HepG2 (cell line): ENCODE results near the gene PPCDC. TPM values are rescaled to one million over a fixed set of nuclear protein-coding genes. Genes with fewer than 3 reads are reported as not detected.

Experiments
- ATAC-seq: fragments of 200-7000 bp; cut with Tn5 transposase; 3 replicates; pipeline ENCODE4 v1.9.1; 2020; ENCODE audit warnings: mild to moderate bottlenecking, moderate library complexity
- BruUV-seq: library from RNA; stranded (reverse); fragments of 400-500 nt; replicated peaks from 2 replicates; lab custom pipeline; 2021; lab: Mats Ljungman, UMichigan
- CTCF ChIA-PET: fragments of 300-600 bp; formaldehyde crosslinking; extraction: SDS; loops from one replicate; lab custom pipeline; 2021; ENCODE audit warnings: low total read pairs, inconsistent platforms, low intra/inter-chr PET ratio; lab: Yijun Ruan, JAX
- POLR2A ChIA-PET: fragments of 350-600 bp; sonication (Branson Sonifier 250); formaldehyde crosslinking; loops from one replicate; lab custom pipeline; 2020; ENCODE audit warnings: antibody characterized with exemption, inconsistent platforms; lab: Yijun Ruan, JAX
- DNase-seq: peaks from one replicate; pipeline ENCODE4 v3.0.0-alpha.2; 2015; ENCODE audit warnings: low spot score
- FAIRE-seq: peaks from 3 replicates; lab custom pipeline; 2011; peaks lifted over from hg19 to GRCh38; lab: Jason Lieb, UNC
- H2AFZ ChIP-seq: one replicate; pipeline ENCODE4 v1.6.1; 2011; ENCODE audit warnings: low read length, inconsistent platforms
- H3K27ac ChIP-seq: fragments of 300-600 bp; 3 replicates; pipeline ENCODE4 v1.8.0; 2011; ENCODE audit warnings: mixed run types, mild to moderate bottlenecking, mixed read lengths, low read length, inconsistent platforms; ENCODE audit not compliant: insufficient read depth; ENCODE audit errors: extremely low read length
- H3K27me3 ChIP-seq, 2 experiments: fragments of 200-600 bp in 1 of 2; 2 replicates in 1 of 2; 3 replicates in 1 of 2; pipeline versions ENCODE4 v1.6.0 to v1.8.0; 2011; ENCODE audit warnings: low read length in 2 of 2, mild to moderate bottlenecking in 2 of 2, moderate library complexity in 2 of 2, inconsistent platforms in 1 of 2; ENCODE audit not compliant: insufficient read depth in 2 of 2, control insufficient read depth in 1 of 2
- H3K36me3 ChIP-seq, 2 experiments: fragments of 200-600 bp in 1 of 2; replicated peaks in 1 of 2; 2 replicates in 1 of 2; 3 replicates in 1 of 2; pipeline versions ENCODE4 v1.5.1 to v1.8.0; 2011; ENCODE audit warnings: low read length in 2 of 2, inconsistent platforms in 1 of 2; ENCODE audit not compliant: insufficient read depth in 2 of 2, control insufficient read depth in 1 of 2
- H3K4me1 ChIP-seq: 2 replicates; pipeline ENCODE4 v1.5.1; 2012; ENCODE audit warnings: low read length, inconsistent platforms; ENCODE audit not compliant: insufficient read depth
- H3K4me2 ChIP-seq: 2 replicates; pipeline ENCODE4 v1.6.0; 2011; ENCODE audit warnings: low read depth, low read length, inconsistent platforms
- H3K4me3 ChIP-seq, 3 experiments: fragments of 200-600 bp in 1 of 3; sonication (generic), shearing (Covaris generic) in 1 of 3; replicated peaks in 1 of 3; 2 replicates each; pipeline ENCODE4 v1.5.1; 2011 to 2016; ENCODE audit warnings: low read length in 3 of 3, inconsistent platforms in 2 of 3, low read depth in 2 of 3, mild to moderate bottlenecking in 2 of 3, control low read depth in 1 of 3, mixed read lengths in 1 of 3; ENCODE audit not compliant: insufficient read depth in 1 of 3
- H3K79me2 ChIP-seq: one replicate; pipeline ENCODE4 v1.6.1; 2011; ENCODE audit warnings: low read length, inconsistent platforms; ENCODE audit not compliant: insufficient read depth
- H3K9ac ChIP-seq: 2 replicates; pipeline ENCODE4 v1.6.0; 2011; ENCODE audit warnings: mild to moderate bottlenecking, low read depth, low read length, inconsistent platforms; ENCODE audit not compliant: insufficient read depth
- H3K9me3 ChIP-seq: 2 replicates; pipeline ENCODE4 v1.5.1; 2012; ENCODE audit warnings: mild to moderate bottlenecking, low read length
- H4K20me1 ChIP-seq: 2 replicates; pipeline ENCODE4 v1.6.0; 2011; ENCODE audit warnings: inconsistent platforms, mild to moderate bottlenecking, low read length, moderate library complexity; ENCODE audit not compliant: insufficient read depth
- AGO2 ChIP-seq: fragments of 200-400 bp; formaldehyde crosslinking; optimal IDR thresholded peaks from 2 replicates; pipeline ENCODE3; 2017; ENCODE audit warnings: mild to moderate bottlenecking, low read depth, low read length, moderate library complexity
- BRCA1 ChIP-seq: sonication (generic); formaldehyde crosslinking; IDR thresholded peaks from 2 replicates; pipeline ENCODE4 v1.4.0; 2020; ENCODE audit warnings: missing genetic modification reagents
- FOSL2 ChIP-seq: sonication (generic); formaldehyde crosslinking; IDR thresholded peaks from 2 replicates; pipeline ENCODE4 v1.4.0; 2020; ENCODE audit warnings: missing genetic modification reagents
- HMG20A ChIP-seq: IDR thresholded peaks from 2 replicates; pipeline ENCODE4 v1.6.1; 2016; ENCODE audit warnings: borderline replicate concordance
- KDM2A ChIP-seq: sonication (generic); formaldehyde crosslinking; IDR thresholded peaks from 2 replicates; pipeline ENCODE4 v1.4.0; 2020; ENCODE audit warnings: low read depth, missing genetic modification reagents, borderline replicate concordance
- KDM5B ChIP-seq: sonication (generic); formaldehyde crosslinking; IDR thresholded peaks from 2 replicates; pipeline ENCODE4 v1.4.0; 2020; ENCODE audit warnings: missing genetic modification reagents, mild to moderate bottlenecking, borderline replicate concordance
- RARG ChIP-seq: sonication (generic); formaldehyde crosslinking; IDR thresholded peaks from 2 replicates; pipeline ENCODE4 v1.4.0; 2020; ENCODE audit warnings: low read depth, mild to moderate bottlenecking, missing genetic modification reagents
- YEATS4 ChIP-seq: sonication (generic); formaldehyde crosslinking; IDR thresholded peaks from 2 replicates; pipeline ENCODE4 v1.4.0; 2020; ENCODE audit warnings: missing genetic modification reagents, borderline replicate concordance
- ZBTB7A ChIP-seq: sonication (generic); formaldehyde crosslinking; IDR thresholded peaks from 2 replicates; pipeline ENCODE4 v1.8.0; 2022; ENCODE audit warnings: mild to moderate bottlenecking, missing genetic modification reagents
- ZMAT3 ChIP-seq: sonication (generic); formaldehyde crosslinking; conservative IDR thresholded peaks from 2 replicates; pipeline ENCODE4 v1.7.0; 2021; ENCODE audit warnings: missing genetic modification reagents
- ZMYM2 ChIP-seq: sonication (generic); formaldehyde crosslinking; IDR thresholded peaks from 2 replicates; pipeline ENCODE4 v1.8.0; 2022; ENCODE audit warnings: mild to moderate bottlenecking, missing genetic modification reagents
- ZNF282 ChIP-seq: fragments of 450-650 bp; IDR thresholded peaks from 2 replicates; pipeline ENCODE4 v1.6.1; 2018; ENCODE audit not compliant: partially characterized antibody
- WGBS: methylation state at CpG from one replicate; pipeline ENCODE4 v1.1.6; 2017; ENCODE audit warnings: low lambda C conversion rate; 5-methylcytosine and 5-hydroxymethylcytosine counted together
- in situ Hi-C: cut with HindIII; loops from 2 replicates; pipeline ENCODE4 v1.10.0; 2017; ENCODE audit warnings: low pct_unique_long_range_greater_than_20kb; ENCODE audit not compliant: extremely low pct_ligation_motif_present
- intact Hi-C: fragments of 100-400 bp; cut with micrococcal nuclease; formaldehyde crosslinking; loops from one replicate; pipeline ENCODE4 v1.10.0; 2022; ENCODE audit not compliant: unreplicated experiment
- polyA plus RNA-seq, 8 experiments: library from polyadenylated mRNA; depleted of rRNA in 3 of 8; stranded (reverse) in 7 of 8; unstranded in 1 of 8; fragments of >200 nt; fragmentation: Illumina TruSeq in 4 of 8; extraction: Trizol in 4 of 8; gene quantifications; 2 replicates each; pipeline versions ENCODE4 v1.2.1 to v1.2.3, GENCODE V29; 2011 to 2016; ENCODE audit warnings: low read depth in 4 of 8, missing spikeins in 1 of 8, mixed read lengths in 1 of 8; ENCODE audit not compliant: insufficient read depth in 1 of 8
- total RNA-seq, 5 experiments: library from RNA; depleted of rRNA; stranded (reverse); fragments of >200 nt; fragmentation: Illumina TruSeq; extraction: Trizol; gene quantifications; 2 replicates each; pipeline ENCODE4 v1.2.3, GENCODE V29; 2016; ENCODE audit warnings: low read depth in 1 of 5
- TF ChIP-seq, protein P1 (sequence below): sonication (generic); formaldehyde crosslinking; IDR thresholded peaks from 2 replicates; pipeline ENCODE4 v1.4.0; 2020; ENCODE audit warnings: missing genetic modification reagents
- TF ChIP-seq, protein P2 (sequence below): sonication (generic); formaldehyde crosslinking; IDR thresholded peaks from 2 replicates; pipeline ENCODE4 v1.8.0; 2022; ENCODE audit warnings: mild to moderate bottlenecking, missing genetic modification reagents

PPCDC gene
- total and polyA plus RNA-seq, 2 of the 13 experiments (the other 11 are each of a cell fraction or from before 2014, with no cell fraction given), result 12.3 to 12.8 TPM

DNA sequence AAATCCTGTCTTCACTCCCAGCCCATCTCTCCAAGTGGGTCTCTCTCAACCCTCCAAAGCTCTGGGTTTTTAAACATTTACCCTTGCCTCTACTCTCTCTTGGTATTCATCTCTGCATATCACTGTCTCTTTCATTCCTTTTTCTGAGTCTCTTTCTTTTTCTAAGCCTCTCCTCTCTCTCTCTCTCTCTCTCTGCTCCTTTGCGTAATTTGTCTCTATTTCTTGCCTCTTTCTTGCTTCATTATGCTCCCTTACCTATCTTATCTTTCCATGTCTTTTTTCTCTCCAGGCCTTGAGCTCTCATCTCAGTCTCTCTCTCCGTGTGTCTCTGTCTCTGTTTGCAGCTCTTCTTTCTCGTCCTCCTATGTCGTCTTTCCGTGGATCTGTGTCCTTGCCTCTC, 28.7 kb upstream of the PPCDC start:
- Histone ChIP-seq H3K27me3 (0 out of 5 replicates have a peak, but pooled peaks cover 0 to 3% of the 10 kb centered on the region in 2 experiments), H4K20me1 (no peaks in the 10 kb centered on the region; the same call in 1 of the 2 replicates), H2AFZ (no peak overlapping the region), H3K9me3 (no peaks in the 10 kb centered on the region), H3K4me3 (peak overlapping the region in 2 of 3 experiments; percentile 50 to 79; a peak in 4 of 6 replicates), H3K4me2 (peak overlapping the region; percentile 80), H3K4me1 (peaks cover 21% of the 10 kb centered on the region), H3K9ac (peak overlapping the region; percentile 29; the same call in 1 of the 2 replicates)
- ChIA-PET POLR2A (interaction anchor here (0.6 to 2.1 kb wide), 7 partner anchors 9 to 374 kb away, joined by 3 to 17 read pairs (median 4); partner anchors contain the start of genes COX5A, FAM219B, MAN2C1 and PPCDC), CTCF (no interaction called here)
- intact Hi-C loops (no loop called here), in situ Hi-C loops (no loop called here)
- no peak for DNase-seq
- no peak for ATAC-seq
- BruUV-seq, result no TSS peak
- WGBS, result 9% methylated on average over 5 of the region's 5 CpGs
- no peak for FAIRE-seq
- TF ChIP-seq ZMYM2 (CRISPR knock-in tag) (no peak), AGO2 (no peak), RARG (CRISPR knock-in tag) (no peak)
- TF ChIP-seq, all 625 proteins: peak for 0
- Histone ChIP-seq H3K27ac (no peak overlapping the region), H3K36me3 (no peaks in the 10 kb centered on the region), H3K79me2 (peaks cover 19% of the 10 kb centered on the region)

DNA sequence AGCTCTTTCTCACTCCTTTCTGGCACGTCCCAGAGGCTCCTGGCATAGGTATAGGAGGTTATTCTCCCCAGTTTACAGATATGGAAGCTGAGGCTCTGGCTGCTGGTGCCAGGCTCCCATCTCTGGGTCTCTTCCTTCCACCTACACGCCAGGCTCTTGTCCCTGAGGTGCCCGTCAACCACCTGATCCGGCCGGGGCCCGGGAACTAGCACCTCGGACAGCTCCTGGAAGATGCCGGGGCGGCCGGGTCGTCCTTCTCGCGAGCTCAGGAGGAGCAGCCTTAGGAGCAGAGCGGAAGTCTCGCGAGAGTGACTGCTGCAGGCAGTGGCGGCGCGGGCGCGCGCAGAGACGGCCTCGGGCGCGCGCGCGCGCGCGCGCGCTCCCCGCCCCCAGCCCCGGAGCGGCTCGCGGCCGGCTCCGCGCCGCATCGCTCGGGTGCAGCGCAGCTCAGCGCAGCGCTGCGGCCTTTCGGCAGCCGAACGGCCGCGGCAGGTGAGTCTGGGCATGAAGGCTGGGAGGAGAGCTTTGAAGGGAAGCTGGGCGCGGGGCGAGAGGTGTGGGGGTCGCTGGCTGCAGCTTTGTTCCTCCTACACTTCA, 28.1 kb upstream of the PPCDC start, which contains the start of gene SCAMP5:
SCAMP5 (plus strand) TSS at position 382 of the 597 bp plus-strand sequence. CDS start 16,277 bp downstream, outside the sequence.
- BruUV-seq, result no TSS peak
- H3K27ac ChIP-seq, result peak within 1 kb of the TSS; percentile 71
- DNase-seq (peak; percentile 90), FAIRE-seq (no peak), ATAC-seq (peak; percentile 76)
- 0 out of 5 replicates have a peak, but pooled peaks cover 0 to 3% of the 10 kb centered on the region in 2 experiments for H3K27me3 ChIP-seq
- ChIA-PET POLR2A (interaction anchor here (0.6 to 2.1 kb wide), 8 partner anchors 8 to 373 kb away, joined by 3 to 17 read pairs (median 5); partner anchors contain the start of genes COX5A, FAM219B, MAN2C1 and PPCDC), CTCF (no interaction called here)
- H3K4me2 ChIP-seq, result peak within 1 kb of the TSS; percentile 96
- intact Hi-C loops (no loop called here), in situ Hi-C loops (no loop called here)
- peak within 1 kb of the TSS; percentile 79 to 96 (median 95) for H3K4me3 ChIP-seq
- H3K9me3 ChIP-seq, result no peaks in the 10 kb centered on the region
- peaks cover 21% of the 10 kb centered on the region for H3K4me1 ChIP-seq
- 1% methylated on average over 18 of the region's 58 CpGs for WGBS
- H4K20me1 ChIP-seq, result no peaks in the 10 kb centered on the region; the same call in 1 of the 2 replicates
- H3K79me2 ChIP-seq, result peaks cover 19% of the 10 kb centered on the region
- H3K36me3 ChIP-seq, result no peaks in the 10 kb centered on the region
- peak within 1 kb of the TSS; percentile 62 for H3K9ac ChIP-seq
- H2AFZ ChIP-seq, result peak within 1 kb of the TSS; percentile 50
- TF ChIP-seq ZMAT3 (CRISPR knock-in tag), result peak; percentile 69; the same call in 1 of the 2 replicates
- peak; percentile 79; the same call in 1 of the 2 replicates for TF ChIP-seq KDM5B (CRISPR knock-in tag)
- peak; percentile 56 for TF ChIP-seq YEATS4 (CRISPR knock-in tag)
- no peak for TF ChIP-seq ZNF282
- TF ChIP-seq HMG20A (CRISPR knock-in tag), result no peak
- TF ChIP-seq KDM2A, result peak; percentile 85
- TF ChIP-seq, protein P1, sequence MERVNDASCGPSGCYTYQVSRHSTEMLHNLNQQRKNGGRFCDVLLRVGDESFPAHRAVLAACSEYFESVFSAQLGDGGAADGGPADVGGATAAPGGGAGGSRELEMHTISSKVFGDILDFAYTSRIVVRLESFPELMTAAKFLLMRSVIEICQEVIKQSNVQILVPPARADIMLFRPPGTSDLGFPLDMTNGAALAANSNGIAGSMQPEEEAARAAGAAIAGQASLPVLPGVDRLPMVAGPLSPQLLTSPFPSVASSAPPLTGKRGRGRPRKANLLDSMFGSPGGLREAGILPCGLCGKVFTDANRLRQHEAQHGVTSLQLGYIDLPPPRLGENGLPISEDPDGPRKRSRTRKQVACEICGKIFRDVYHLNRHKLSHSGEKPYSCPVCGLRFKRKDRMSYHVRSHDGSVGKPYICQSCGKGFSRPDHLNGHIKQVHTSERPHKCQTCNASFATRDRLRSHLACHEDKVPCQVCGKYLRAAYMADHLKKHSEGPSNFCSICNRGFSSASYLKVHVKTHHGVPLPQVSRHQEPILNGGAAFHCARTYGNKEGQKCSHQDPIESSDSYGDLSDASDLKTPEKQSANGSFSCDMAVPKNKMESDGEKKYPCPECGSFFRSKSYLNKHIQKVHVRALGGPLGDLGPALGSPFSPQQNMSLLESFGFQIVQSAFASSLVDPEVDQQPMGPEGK (CRISPR knock-in tag), result peak; percentile 31; the same call in 1 of the 2 replicates
- peak; percentile 75 for TF ChIP-seq ZBTB7A (CRISPR knock-in tag)
- peak; percentile 94; the same call in 1 of the 2 replicates for TF ChIP-seq BRCA1 (CRISPR knock-in tag)
- TF ChIP-seq, protein P2, sequence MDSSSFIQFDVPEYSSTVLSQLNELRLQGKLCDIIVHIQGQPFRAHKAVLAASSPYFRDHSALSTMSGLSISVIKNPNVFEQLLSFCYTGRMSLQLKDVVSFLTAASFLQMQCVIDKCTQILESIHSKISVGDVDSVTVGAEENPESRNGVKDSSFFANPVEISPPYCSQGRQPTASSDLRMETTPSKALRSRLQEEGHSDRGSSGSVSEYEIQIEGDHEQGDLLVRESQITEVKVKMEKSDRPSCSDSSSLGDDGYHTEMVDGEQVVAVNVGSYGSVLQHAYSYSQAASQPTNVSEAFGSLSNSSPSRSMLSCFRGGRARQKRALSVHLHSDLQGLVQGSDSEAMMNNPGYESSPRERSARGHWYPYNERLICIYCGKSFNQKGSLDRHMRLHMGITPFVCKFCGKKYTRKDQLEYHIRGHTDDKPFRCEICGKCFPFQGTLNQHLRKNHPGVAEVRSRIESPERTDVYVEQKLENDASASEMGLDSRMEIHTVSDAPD (CRISPR knock-in tag), result no peak
- peak; percentile 59; the same call in 1 of the 2 replicates for TF ChIP-seq FOSL2 (CRISPR knock-in tag)
